H9 (cell line): ENCODE results near the gene SGF29. TPM values are rescaled to one million over a fixed set of nuclear protein-coding genes. Genes with fewer than 3 reads are reported as not detected.

Source experiments
- DNase-seq: peaks from one replicate; pipeline ENCODE4 v3.0.0-alpha.2; 2017
- H2AFZ ChIP-seq: one replicate; pipeline ENCODE4 v1.6.1; 2013; ENCODE audit warnings: mild to moderate bottlenecking, low read length, control low read depth, moderate library complexity
- H2AK5ac ChIP-seq: 2 replicates; pipeline ENCODE4 v1.6.1; 2013; ENCODE audit warnings: low read length, control low read depth, mixed read lengths; ENCODE audit not compliant: insufficient read length
- H2BK120ac ChIP-seq: one replicate; pipeline ENCODE4 v1.6.1; 2013; ENCODE audit warnings: low read depth, mild to moderate bottlenecking, low read length, control low read depth, inconsistent platforms; ENCODE audit not compliant: poor library complexity, severe bottlenecking
- H2BK12ac ChIP-seq: 2 replicates; pipeline ENCODE4 v1.6.1; 2013; ENCODE audit warnings: low read length, control low read depth, mixed read lengths, low read depth; ENCODE audit not compliant: insufficient read length
- H2BK15ac ChIP-seq: 2 replicates; pipeline ENCODE4 v1.6.1; 2013; ENCODE audit warnings: low read depth, low read length, control low read depth
- H2BK20ac ChIP-seq: one replicate; pipeline ENCODE4 v1.6.1; 2013; ENCODE audit warnings: low read depth, mild to moderate bottlenecking, low read length, control low read depth, inconsistent platforms; ENCODE audit not compliant: poor library complexity, severe bottlenecking
- H2BK5ac ChIP-seq: 2 replicates; pipeline ENCODE4 v1.6.1; 2013; ENCODE audit warnings: low read length, control low read depth, mixed read lengths; ENCODE audit not compliant: insufficient read length
- H3K14ac ChIP-seq: 2 replicates; pipeline ENCODE4 v1.6.1; 2013; ENCODE audit warnings: low read length, control low read depth; ENCODE audit not compliant: insufficient read depth
- H3K18ac ChIP-seq: 2 replicates; pipeline ENCODE4 v1.6.1; 2013; ENCODE audit warnings: low read depth, mild to moderate bottlenecking, mixed read lengths, low read length, control low read depth; ENCODE audit not compliant: insufficient read length
- H3K23ac ChIP-seq: 2 replicates; pipeline ENCODE4 v1.6.1; 2013; ENCODE audit warnings: low read length, control low read depth, mixed read lengths, low read depth; ENCODE audit not compliant: insufficient read length
- H3K23me2 ChIP-seq: 2 replicates; pipeline ENCODE4 v1.6.1; 2013; ENCODE audit warnings: low read depth, mild to moderate bottlenecking, mixed read lengths, low read length, control low read depth; ENCODE audit not compliant: insufficient read length, poor library complexity, severe bottlenecking
- H3K27ac ChIP-seq: 2 replicates; pipeline ENCODE4 v1.5.1; 2013; ENCODE audit warnings: low read length, control low read depth, mixed read lengths, low read depth; ENCODE audit not compliant: insufficient read length
- H3K27me3 ChIP-seq: 2 replicates; pipeline ENCODE4 v1.6.1; 2013; ENCODE audit warnings: low read length, control low read depth, inconsistent platforms; ENCODE audit not compliant: insufficient read depth
- H3K4ac ChIP-seq: 2 replicates; pipeline ENCODE4 v1.6.1; 2013; ENCODE audit warnings: low read depth, mild to moderate bottlenecking, control low read depth, inconsistent platforms, low read length, moderate library complexity
- H3K4me1 ChIP-seq: 2 replicates; pipeline ENCODE4 v1.6.1; 2013; ENCODE audit warnings: low read length, control low read depth, inconsistent platforms; ENCODE audit not compliant: insufficient read depth
- H3K4me2 ChIP-seq: 2 replicates; pipeline ENCODE4 v1.6.1; 2013; ENCODE audit warnings: low read length, control low read depth, mixed read lengths; ENCODE audit not compliant: insufficient read length, insufficient read depth
- H3K56ac ChIP-seq: 2 replicates; pipeline ENCODE4 v1.6.1; 2013; ENCODE audit warnings: low read depth, mild to moderate bottlenecking, mixed read lengths, low read length, control low read depth; ENCODE audit not compliant: insufficient read length
- H3K79me1 ChIP-seq: 2 replicates; pipeline ENCODE4 v1.6.1; 2013; ENCODE audit warnings: low read depth, mild to moderate bottlenecking, moderate library complexity, low read length, control low read depth, inconsistent platforms; ENCODE audit not compliant: insufficient read depth, poor library complexity, severe bottlenecking
- H3K79me2 ChIP-seq: 2 replicates; pipeline ENCODE4 v1.6.1; 2013; ENCODE audit warnings: low read length, control low read depth, inconsistent platforms; ENCODE audit not compliant: insufficient read depth
- H3K9ac ChIP-seq: 2 replicates; pipeline ENCODE4 v1.6.1; 2013; ENCODE audit warnings: low read length, control low read depth, mixed read lengths; ENCODE audit not compliant: insufficient read length; ENCODE audit errors: extremely low read depth
- H3K9me3 ChIP-seq: one replicate; pipeline ENCODE4 v1.6.1; 2013; ENCODE audit warnings: low read depth, low read length, inconsistent platforms; ENCODE audit not compliant: control insufficient read depth
- H3T11ph ChIP-seq: one replicate; pipeline ENCODE4 v1.6.1; 2013; ENCODE audit warnings: mild to moderate bottlenecking, low read length, control low read depth, inconsistent platforms
- H4K20me1 ChIP-seq: one replicate; pipeline ENCODE4 v1.6.1; 2013; ENCODE audit not compliant: control insufficient read depth, insufficient read length, insufficient read depth
- H4K5ac ChIP-seq: 2 replicates; pipeline ENCODE4 v1.6.1; 2013; ENCODE audit warnings: low read depth, mild to moderate bottlenecking, mixed read lengths, low read length, control low read depth; ENCODE audit not compliant: insufficient read length
- H4K8ac ChIP-seq: replicated peaks from 2 replicates; pipeline ENCODE4 v1.6.1; 2013; ENCODE audit warnings: low read length, control low read depth, mixed read lengths, low read depth; ENCODE audit not compliant: insufficient read length
- H4K91ac ChIP-seq: 2 replicates; pipeline ENCODE4 v1.6.1; 2013; ENCODE audit warnings: low read depth, mild to moderate bottlenecking, moderate library complexity, mixed read lengths, low read length, control low read depth; ENCODE audit not compliant: insufficient read length
- H3K27ac Mint-ChIP-seq, 3 experiments: 2 replicates in 2 of 3; 3 replicates in 1 of 3; pipeline ENCODE4 v1.8.0; 2020 to 2021; ENCODE audit warnings: mixed read lengths in 3 of 3, mild to moderate bottlenecking in 1 of 3, moderate library complexity in 1 of 3
- H3K27me3 Mint-ChIP-seq: 2 replicates; pipeline ENCODE4 v1.8.0; 2021; ENCODE audit warnings: low read depth, mild to moderate bottlenecking, moderate library complexity, mixed read lengths
- H3K36me3 Mint-ChIP-seq, 3 experiments: 2 replicates in 2 of 3; 3 replicates in 1 of 3; pipeline ENCODE4 v1.8.0; 2020 to 2021; ENCODE audit warnings: low read depth in 3 of 3, mixed read lengths in 3 of 3; ENCODE audit not compliant: insufficient read depth in 1 of 3
- H3K4me1 Mint-ChIP-seq, 2 experiments: 2 replicates each; pipeline ENCODE4 v1.8.0; 2020; ENCODE audit warnings: mixed read lengths in 2 of 2
- H3K4me3 Mint-ChIP-seq, 2 experiments: 2 replicates in 1 of 2; 3 replicates in 1 of 2; pipeline ENCODE4 v1.8.0; 2020 to 2021; ENCODE audit warnings: mild to moderate bottlenecking in 2 of 2, mixed read lengths in 2 of 2, moderate library complexity in 1 of 2
- H3K9me3 Mint-ChIP-seq, 2 experiments: 2 replicates in 1 of 2; 3 replicates in 1 of 2; pipeline ENCODE4 v1.8.0; 2020; ENCODE audit warnings: mild to moderate bottlenecking in 2 of 2, mixed read lengths in 2 of 2, moderate library complexity in 1 of 2
- CTCF ChIP-seq: fragments of 200-600 bp; sonication (generic); conservative IDR thresholded peaks from 3 replicates; pipeline ENCODE4 v1.8.0; 2021; ENCODE audit warnings: antibody characterized with exemption, mild to moderate bottlenecking
- WGBS: extraction: QIAGEN DNeasy Blood & Tissue Kit; methylation state at CpG from one replicate; pipeline ENCODE4 v1.1.7; 2013; ENCODE audit warnings: missing lambda C conversion rate, low lambda C conversion rate, mixed read lengths; ENCODE audit not compliant: insufficient read length; ENCODE audit errors: extremely low coverage; 5-methylcytosine and 5-hydroxymethylcytosine counted together
- total RNA-seq: library from RNA; stranded (reverse); gene quantifications from 2 replicates; pipeline ENCODE4 v1.2.1, GENCODE V29; 2021

The SGF29 gene
- total RNA-seq, 1 experiment from 2014 or later = 24.8 TPM

- Histone ChIP-seq H3K23ac (no peak overlapping the region), H3K27ac (no peak overlapping the region), H3K79me1 (no peaks in the 10 kb centered on the region), H3K14ac (no peak overlapping the region), H2AFZ (no peak overlapping the region), H3K4ac (no peak overlapping the region), H4K8ac (no peak overlapping the region), H3K56ac (no peak overlapping the region), H2BK12ac (no peak overlapping the region), H4K5ac (no peak overlapping the region), H3K9ac (no peak overlapping the region), H3K79me2 (no peaks in the 10 kb centered on the region), H4K91ac (no peak overlapping the region), H2BK20ac (no peak overlapping the region), H3K27me3 (no peaks in the 10 kb centered on the region), H3K18ac (no peak overlapping the region), H2AK5ac (no peak overlapping the region), H3K4me1 (no peaks in the 10 kb centered on the region), H3K23me2 (no peaks in the 10 kb centered on the region), H2BK5ac (no peak overlapping the region), H3K4me2 (no peak overlapping the region), H3K9me3 (no peaks in the 10 kb centered on the region), H2BK15ac (no peak overlapping the region), H4K20me1 (no peaks in the 10 kb centered on the region), H3T11ph (no peak overlapping the region), H2BK120ac (no peak overlapping the region)
- Mint-ChIP-seq H3K9me3 (no peaks in the 10 kb centered on the region), H3K4me3 (no peak overlapping the region), H3K36me3 (no peaks in the 10 kb centered on the region), H3K27ac (peak overlapping the region in 1 of 3 experiments; percentile 39; a peak in 1 of 7 replicates), H3K27me3 (no peaks in the 10 kb centered on the region; the same call in 1 of the 2 replicates), H3K4me1 (0 out of 4 replicates have a peak, but pooled peaks cover 4% of the 10 kb centered on the region in 2 experiments)
- DNase-seq = no peak
- TF ChIP-seq CTCF = peak; percentile 50
- WGBS = no CpG with 5 or more reads among the region's 11 CpGs
These were observed 4.3 kb upstream of the SGF29 start for GRCh38 chr16:28549301-28549899.
